ENCODE measurements around the gene CLDN5.

The CLDN5 gene

GRCh38 chr22:19510919-19511341 is 13.3 kb downstream of the CLDN5 start:
- no peak for DNase-seq (ENCODE audit: low read depth)
- TF ChIP-seq CTCF (conservative IDR thresholded peaks at IDR 0.05; ENCODE audit: low read depth, low read length) = no peak
- no peak overlapping the region for H3K4me3 ChIP-seq (ENCODE audit: low read length)

GRCh38 chr22:19509923-19510322 is 14.3 kb downstream of the CLDN5 start:
- no peak overlapping the region for H3K4me3 ChIP-seq (ENCODE audit: low read length)
- DNase-seq (ENCODE audit: low read depth) = no peak
- no peak for TF ChIP-seq CTCF (conservative IDR thresholded peaks at IDR 0.05; ENCODE audit: low read depth, low read length)

GRCh38 chr22:19509191-19509590 is 15.0 kb downstream of the CLDN5 start:
- no peak overlapping the region for H3K4me3 ChIP-seq (ENCODE audit: low read length)
- DNase-seq (ENCODE audit: low read depth) = no peak
- no peak for TF ChIP-seq CTCF (conservative IDR thresholded peaks at IDR 0.05; ENCODE audit: low read depth, low read length)

- no peak for DNase-seq (ENCODE audit: low read depth)
- no peak overlapping the region for H3K4me3 ChIP-seq (ENCODE audit: low read length)
- no peak for TF ChIP-seq CTCF (conservative IDR thresholded peaks at IDR 0.05; ENCODE audit: low read depth, low read length)
These were observed 16.0 kb downstream of the CLDN5 start for GRCh38 chr22:19508024-19508776.

- TF ChIP-seq CTCF (conservative IDR thresholded peaks at IDR 0.05; ENCODE audit: low read depth, low read length) = no peak
- no peak for DNase-seq (ENCODE audit: low read depth)
- H3K4me3 ChIP-seq (ENCODE audit: low read length) = no peak overlapping the region
These were observed 16.7 kb downstream of the CLDN5 start for GRCh38 chr22:19507534-19507861.

- no peak overlapping the region for H3K4me3 ChIP-seq (ENCODE audit: low read length)
- DNase-seq (ENCODE audit: low read depth) = no peak
- TF ChIP-seq CTCF (conservative IDR thresholded peaks at IDR 0.05; ENCODE audit: low read depth, low read length) = no peak
These were observed 18.0 kb downstream of the CLDN5 start for GRCh38 chr22:19506212-19506611.

GRCh38 chr22:19505735-19506126 is 18.5 kb downstream of the CLDN5 start:
- H3K4me3 ChIP-seq (ENCODE audit: low read length) = no peak overlapping the region
- DNase-seq (ENCODE audit: low read depth) = no peak
- TF ChIP-seq CTCF (conservative IDR thresholded peaks at IDR 0.05; ENCODE audit: low read depth, low read length) = no peak
